MM.1S (cell line): Measurements from ENCODE around the gene RARG.

Experiments
- CTCF ChIP-seq: fragments of 300-600 bp; sonication (generic); IDR thresholded peaks from 2 replicates; pipeline ENCODE4 v1.5.1; 2016; ENCODE audit warnings: antibody characterized with exemption, low read length, mixed read lengths
- EZH2 ChIP-seq: fragments of 300-600 bp; sonication (generic); optimal IDR thresholded peaks from 2 replicates; pipeline ENCODE3; 2017; ENCODE audit warnings: low read depth, mild to moderate bottlenecking, antibody characterized with exemption, low read length, mixed read lengths

DNA sequence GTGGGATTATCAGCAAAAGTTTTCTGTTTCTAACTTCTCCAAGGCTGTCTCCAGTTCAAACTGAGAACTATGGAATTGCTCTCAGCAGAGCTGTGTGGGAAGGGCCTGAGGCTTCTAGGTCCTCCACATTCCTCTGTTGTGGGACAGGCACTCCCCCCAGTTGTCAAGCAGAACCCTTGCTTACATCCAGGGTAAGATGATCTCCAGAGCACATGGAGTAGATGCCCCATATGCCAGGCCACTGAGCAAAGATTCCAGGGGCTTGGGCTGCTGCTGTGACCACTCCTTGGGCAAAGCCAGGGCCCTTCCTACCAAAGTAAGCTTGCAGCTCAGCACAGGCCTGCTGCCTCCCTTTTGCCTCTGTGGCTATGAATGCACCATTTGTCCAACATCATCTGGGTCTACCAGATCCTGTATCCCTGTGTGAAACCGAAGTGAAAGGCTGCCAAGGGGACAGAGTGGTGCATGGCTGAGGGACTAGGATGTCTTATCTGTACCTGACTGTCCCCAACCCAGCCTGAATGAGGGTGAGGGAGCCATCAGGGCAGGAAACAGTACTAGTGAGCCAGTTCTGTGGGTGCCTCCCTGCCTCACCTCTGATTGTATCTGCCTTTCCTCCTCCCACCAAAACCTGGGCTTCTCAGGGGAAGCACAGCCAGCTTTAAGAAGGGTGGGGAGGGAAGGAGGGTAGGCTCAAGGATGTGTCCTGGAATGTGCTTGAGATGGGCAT, 23.0 kb upstream of the RARG start:
- TF ChIP-seq CTCF (no peak), EZH2 (no peak)
